ENCODE results near the gene SAMD11.

The SAMD11 gene

DNA sequence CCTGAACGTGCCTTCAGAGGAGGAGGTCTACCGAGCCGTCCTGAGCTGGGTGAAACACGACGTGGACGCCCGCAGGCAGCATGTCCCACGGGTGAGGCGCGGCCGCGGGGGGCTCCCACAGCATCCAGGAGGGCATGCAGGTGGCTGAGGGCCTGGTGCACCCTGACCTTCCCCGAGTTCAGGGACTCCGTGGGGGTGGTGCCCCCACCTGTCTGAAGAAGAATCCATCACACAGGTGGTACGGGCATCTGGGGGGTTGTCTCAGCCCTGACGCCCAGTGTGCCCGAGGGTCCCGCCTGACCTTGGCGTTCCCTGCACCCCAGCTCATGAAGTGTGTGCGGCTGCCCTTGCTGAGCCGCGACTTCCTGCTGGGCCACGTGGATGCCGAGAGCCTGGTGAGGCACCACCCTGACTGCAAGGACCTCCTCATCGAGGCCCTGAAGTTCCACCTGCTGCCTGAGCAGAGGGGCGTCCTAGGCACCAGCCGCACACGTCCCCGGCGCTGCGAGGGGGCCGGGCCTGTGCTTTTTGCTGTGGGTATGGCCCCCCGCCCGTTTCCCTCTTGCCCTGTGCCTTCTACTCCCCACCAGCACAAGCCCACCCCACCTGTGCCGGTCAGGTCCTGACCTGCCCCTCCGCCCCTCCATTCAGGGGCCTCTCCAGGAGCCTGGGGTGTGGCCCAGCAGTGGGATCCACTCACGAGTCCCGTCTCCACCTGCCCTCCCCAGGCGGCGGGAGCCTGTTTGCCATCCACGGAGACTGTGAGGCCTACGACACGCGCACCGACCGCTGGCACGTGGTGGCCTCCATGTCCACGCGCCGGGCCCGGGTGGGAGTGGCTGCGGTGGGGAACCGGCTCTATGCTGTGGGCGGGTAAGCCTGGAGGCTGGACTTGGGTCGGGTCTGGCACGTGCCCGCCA lies 38.9 kb downstream of the SAMD11 start:
- DNase-seq (ENCODE audit: low read depth in 2 of 2, low spot score in 1 of 2) = no peak

DNA sequence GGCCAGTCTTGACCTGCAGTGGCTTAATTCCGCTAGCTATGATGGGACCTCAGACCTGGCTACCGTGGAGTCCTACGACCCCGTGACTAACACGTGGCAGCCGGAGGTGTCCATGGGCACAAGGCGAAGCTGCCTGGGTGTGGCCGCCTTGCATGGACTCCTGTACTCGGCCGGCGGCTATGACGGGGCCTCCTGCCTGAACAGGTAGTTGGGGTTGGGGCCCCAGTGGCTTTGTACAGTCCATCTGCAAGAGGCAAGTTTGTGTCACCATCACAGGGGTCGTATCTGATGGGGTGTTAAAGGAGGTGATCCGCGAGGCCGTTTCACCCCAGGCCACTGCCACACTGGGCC lies 39.6 kb downstream of the SAMD11 start:
- DNase-seq (ENCODE audit: low read depth in 2 of 2, low spot score in 1 of 2) = no peak

DNA sequence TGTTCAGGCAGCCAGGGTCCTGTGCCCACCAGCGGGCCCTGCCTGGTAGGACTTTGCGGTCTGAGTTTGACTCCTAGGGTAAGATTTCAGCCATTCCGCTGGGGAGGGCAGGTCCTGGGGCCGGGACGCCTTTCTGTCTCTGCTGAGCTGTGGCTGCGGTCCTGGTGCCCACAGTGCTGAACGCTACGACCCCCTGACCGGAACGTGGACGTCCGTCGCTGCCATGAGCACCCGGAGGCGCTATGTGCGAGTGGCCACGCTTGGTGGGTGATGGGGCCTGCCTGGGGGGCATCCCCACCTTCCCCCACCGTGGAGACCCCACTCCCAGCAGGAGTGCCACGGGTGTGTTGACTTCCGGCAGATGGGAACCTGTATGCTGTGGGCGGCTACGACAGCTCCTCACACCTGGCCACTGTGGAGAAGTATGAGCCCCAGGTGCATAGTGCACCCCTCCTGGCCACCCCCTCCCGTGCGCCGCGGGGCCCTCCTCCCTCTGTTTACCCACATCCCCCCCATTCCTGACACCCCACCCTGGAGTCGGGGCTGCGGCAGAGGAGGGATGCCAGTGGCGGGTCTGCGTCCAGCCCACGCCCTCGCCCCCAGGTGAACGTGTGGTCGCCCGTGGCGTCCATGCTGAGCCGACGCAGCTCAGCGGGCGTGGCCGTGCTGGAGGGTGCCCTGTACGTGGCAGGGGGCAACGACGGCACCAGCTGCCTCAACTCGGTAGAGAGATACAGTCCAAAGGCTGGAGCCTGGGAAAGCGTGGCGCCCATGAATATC lies 40.2 kb downstream of the SAMD11 start:
- DNase-seq (ENCODE audit: low read depth in 2 of 2, low spot score in 1 of 2) = no peak

DNA sequence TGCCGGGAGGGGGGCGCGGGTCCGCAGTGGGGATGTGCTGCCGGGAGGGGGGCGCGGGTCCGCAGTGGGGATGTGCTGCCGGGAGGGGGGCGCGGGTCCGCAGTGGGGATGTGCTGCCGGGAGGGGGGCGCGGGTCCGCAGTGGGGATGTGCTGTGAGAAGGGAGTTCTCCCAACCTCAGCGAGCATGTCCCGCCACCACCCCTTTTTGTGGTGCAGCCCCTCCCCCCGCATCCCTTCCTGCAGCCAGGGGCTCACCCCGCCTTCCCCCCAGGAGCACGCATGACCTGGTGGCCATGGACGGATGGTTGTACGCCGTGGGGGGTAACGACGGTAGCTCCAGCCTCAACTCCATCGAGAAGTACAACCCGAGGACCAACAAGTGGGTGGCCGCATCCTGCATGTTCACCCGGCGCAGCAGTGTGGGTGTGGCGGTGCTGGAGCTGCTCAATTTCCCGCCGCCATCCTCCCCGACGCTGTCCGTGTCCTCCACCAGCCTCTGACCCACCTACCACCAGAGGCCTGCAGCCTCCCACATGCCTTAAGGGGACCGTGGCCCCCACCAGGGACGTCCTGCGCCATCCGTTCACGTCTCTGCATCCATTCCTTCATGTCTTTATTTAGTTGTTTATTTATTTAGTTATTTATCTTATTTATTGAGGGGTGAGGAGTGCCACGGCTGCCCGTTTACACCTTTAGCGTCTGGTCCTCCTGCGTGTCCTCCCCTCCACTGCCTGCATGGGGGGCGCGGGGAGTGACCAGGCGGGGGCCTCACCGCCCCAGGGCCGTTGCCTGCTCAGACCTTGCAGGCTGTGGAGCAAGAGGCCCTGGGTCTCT lies 41.2 kb downstream of the SAMD11 start:
- DNase-seq (ENCODE audit: low read depth in 2 of 2, low spot score in 1 of 2) = no peak

DNA sequence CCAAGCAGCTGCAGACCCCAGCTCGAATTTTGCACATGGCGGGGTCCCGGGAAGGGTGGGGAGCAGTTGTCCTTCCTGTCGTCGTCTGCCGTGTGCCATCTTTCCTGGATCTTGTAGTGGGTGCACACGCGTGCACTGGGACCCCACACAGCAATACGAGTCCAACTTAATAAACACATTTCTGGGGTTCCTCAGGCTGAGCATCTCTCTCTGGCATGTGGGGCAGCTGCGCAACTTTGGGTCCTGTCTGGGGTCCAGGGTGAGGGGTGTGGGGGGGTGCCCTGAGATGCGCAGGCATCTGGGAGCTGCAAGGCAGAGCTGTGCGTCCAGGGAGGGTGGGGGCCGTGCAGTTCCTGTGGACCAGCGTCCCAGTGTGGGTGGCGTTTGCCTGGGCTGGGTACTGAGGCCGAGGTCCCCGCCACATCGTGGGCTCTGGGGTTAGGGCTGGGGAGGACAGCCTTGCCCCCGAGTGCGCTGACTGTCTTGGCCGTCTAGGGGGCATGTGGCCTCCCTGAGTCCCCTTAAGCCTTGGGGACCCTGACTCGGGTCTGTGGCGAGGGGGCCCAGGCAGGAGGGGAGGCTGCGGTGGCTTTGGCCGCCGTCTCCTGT lies 41.9 kb downstream of the SAMD11 start:
- DNase-seq (ENCODE audit: low read depth in 2 of 2, low spot score in 1 of 2) = no peak

DNA sequence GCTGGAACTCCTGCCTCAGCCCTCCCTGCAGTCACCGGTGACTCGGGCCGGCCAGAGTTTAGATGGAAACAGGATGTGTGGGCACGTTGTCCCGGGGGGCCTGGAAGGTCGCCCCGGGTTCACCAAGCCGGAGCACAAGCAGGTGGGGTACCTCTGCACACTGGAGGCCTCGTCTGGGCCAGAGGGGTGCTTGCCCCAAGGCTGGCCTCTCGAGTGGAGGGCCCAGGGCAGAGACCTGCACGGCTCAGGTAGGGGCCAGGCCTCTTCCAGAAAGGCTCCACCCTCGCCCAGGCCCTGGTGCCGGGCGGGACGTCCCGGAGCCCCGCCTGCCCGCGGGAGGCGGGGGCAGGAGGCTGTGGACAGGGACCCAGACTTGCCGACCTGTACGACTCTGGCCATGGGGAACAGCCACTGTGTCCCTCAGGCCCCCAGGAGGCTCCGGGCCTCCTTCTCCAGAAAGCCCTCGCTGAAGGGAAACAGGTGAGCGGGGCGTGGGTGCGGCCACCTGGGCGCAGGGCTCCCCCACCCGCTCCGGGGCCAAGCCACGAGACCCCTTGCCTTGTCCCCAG lies 42.5 kb downstream of the SAMD11 start, which contains the start of gene PLEKHN1:
Gene PLEKHN1, plus strand, starts transcription at position 348 of the 569 bp plus-strand sequence. Its CDS starts 50 bp downstream, at position 398.
- DNase-seq (ENCODE audit: low read depth in 2 of 2, low spot score in 1 of 2) = no peak

DNA sequence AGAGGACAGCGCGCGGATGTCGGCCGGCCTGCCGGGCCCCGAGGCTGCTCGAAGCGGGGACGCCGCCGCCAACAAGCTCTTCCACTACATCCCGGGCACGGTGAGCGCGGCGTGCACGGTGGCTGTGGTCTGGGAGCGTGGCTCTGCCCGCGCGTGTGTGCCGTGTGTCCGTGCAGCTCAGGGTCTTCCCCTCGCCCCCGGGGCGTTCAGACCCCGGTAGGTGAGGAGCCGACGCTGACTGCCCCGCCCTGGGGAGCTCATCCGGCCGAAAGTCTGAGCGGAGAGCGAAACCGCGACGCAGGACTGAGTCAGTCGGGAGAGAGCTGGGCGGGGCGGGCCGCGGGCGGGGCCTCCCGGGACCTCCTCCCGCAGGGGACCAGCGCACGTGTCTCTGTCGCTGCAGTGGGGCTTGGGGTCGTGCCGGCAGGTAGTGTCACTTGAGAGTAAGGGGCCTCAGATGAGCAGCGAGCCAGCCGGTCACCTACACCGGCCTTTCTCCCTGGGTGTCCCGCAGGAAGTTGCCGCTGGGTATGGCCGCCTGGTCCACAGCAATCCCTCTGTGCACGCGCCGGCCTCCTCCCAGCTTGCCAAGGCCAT lies 43.1 kb downstream of the SAMD11 start:
- DNase-seq (ENCODE audit: low read depth in 2 of 2, low spot score in 1 of 2) = peak; percentile 70 to 73

DNA sequence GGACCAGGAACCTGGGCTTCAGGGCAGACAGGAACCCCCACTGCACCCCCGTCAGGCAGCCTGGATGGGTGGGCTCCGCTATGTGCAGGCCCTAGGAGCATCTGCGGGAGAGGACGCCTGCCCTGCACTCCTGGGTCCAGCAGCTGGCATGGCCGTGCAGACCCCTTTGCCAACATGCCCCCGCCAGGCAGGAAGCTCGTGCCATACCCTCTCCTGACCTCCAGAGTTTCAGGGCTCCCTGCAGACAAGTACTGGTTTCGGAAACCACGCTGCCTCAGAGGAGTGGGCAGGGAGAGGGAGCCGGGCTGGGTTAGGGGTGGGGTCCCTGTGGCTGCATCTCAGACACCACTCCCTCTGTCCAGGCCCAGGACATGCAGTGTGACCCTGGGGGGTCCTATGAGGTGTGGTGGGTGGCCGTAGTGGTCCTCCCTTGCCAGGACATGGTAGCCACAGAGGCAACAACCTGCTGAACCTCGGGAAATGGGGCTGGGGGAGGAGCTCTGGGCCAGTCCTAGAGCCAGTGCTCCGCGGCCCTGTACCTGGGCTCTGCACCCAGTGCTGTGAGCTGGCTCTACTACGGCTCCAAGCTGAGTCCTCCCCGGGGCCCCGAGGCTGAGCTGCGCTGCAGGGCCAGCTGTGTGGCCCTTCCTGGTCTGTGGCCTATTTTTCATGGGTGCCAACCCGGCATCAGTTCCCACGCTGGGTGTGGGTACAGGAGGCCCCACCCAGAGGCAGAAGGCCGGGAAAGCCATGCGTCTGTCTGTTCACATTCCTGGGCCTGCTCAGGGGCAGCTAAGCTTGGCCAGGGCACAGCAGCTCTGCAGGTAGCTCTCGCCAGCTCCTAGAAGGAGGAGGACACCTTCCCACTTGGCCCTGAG lies 44.0 kb downstream of the SAMD11 start:
- DNase-seq (ENCODE audit: low read depth in 2 of 2, low spot score in 1 of 2) = no peak

DNA sequence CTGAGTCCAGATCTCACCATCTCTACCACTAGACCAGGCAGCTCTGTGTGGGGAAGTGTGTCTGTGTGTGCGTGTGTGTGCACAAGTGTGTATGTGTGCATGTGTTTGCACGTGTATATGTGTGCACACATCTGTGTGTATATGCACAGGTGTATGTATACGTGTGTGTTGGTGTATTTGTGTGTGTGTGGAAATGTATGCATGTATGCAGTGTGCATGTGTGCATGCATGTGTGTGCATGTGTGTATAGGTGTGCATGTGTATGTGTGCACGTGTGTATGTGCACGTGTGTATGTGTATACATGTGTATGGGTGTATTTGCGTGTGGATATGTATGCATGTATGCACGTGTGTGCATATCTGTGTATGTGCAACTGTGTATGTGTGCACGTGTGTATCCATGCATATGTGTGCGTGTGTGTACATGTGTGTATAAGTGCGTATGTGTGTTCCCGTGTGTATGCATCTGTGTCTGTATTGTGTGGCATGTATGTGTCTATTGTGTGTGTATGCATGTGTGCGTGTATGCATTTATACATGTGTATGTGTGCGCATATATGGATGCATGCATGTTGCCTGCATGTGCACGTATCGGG lies 45.6 kb downstream of the SAMD11 start:
- no peak for DNase-seq (ENCODE audit: low read depth in 2 of 2, low spot score in 1 of 2)

DNA sequence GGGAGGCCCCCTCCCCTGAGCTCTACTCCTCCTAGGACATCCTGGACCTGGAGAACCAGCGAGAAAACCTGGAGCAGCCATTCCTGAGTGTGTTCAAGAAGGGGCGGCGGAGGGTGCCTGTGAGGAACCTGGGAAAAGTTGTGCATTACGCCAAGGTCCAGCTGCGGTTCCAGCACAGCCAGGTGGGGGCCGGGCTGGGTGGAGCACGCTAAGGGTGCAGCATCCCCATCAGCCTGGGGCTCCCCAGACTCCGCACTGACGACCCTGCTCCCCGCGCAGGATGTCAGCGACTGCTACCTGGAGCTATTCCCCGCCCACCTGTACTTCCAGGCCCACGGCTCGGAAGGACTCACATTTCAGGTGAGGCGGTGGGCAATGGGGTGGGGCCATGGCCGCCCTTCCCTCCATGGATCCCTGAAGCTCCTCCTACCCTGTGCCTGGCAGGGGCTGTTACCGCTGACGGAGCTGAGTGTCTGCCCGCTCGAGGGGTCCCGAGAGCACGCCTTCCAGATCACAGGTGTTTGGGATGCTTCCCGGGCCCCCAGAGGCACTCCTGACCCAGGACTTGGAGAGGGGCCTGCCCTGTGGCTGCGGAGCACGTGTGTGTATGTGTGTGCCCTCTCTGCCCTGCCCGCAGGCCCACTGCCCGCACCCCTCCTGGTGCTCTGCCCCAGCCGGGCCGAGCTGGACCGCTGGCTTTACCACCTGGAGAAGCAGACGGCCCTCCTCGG lies 46.7 kb downstream of the SAMD11 start:
- DNase-seq (ENCODE audit: low read depth in 2 of 2, low spot score in 1 of 2) = no peak

DNA sequence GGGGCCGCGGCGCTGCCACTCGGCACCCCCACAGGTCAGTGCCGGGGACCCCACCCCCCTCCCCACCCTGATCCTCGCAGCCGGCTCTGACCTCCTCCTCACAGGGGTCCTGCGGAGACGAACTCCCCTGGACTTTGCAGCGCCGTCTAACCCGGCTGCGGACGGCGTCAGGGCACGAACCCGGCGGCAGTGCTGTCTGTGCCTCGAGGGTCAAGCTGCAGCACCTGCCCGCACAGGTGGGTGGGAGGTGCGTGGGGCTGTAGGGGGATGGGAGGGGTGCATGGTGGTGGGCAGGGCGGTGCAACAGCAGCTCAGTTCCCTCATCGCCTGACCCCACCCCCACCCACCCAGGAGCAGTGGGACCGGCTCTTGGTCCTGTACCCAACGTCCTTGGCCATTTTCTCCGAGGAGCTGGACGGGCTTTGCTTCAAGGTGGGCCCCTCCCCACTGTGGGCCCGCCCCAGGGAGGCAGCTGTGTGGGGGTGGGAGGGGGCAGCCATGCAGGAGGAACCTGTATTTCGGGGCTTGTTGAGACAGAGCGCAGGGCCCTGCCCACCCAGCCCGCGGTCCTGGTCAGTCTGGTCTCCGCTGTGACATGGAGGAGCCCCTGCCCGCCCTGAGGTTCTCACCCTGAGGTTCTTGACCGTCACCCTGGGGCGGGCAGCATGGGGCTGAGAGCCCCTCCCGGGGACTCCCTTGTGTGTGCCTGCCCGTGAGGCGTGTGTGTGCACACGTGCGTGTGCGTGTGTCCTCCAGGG lies 47.4 kb downstream of the SAMD11 start:
- no peak for DNase-seq (ENCODE audit: low read depth in 2 of 2, low spot score in 1 of 2)

DNA sequence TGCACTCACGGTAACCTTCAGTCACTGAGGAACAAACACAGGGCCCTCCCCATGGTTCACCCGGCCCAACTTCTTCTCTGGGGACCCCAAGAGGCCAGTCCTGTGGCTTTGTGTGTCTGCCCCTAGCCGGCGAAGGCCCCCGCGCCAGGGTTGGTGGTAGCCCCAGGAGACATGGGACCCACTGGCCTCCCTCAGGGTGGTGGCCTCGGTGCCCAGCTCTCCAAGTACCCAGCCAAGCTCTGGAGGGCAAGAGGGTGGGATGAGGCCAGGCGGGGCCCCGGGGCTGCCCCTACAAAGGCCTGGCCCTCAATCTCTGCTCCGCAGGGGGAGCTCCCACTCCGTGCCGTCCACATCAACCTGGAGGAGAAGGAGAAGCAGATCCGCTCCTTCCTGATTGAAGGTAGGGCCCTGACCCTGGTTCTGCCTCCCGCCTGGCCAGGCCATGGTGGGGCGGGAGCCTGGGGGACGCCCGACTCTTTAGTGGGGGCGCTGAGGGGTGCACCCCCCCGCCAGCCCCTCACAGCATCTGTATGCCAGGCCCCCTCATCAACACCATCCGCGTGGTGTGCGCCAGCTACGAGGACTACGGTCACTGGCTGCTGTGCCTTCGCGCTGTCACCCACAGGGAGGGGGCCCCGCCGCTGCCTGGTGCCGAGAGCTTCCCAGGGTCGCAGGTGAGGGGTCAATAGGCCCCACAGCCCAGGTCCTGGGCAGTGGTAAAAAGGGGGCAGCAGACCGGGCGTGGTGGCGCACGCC lies 48.2 kb downstream of the SAMD11 start:
- no peak for DNase-seq (ENCODE audit: low read depth in 2 of 2, low spot score in 1 of 2)

DNA sequence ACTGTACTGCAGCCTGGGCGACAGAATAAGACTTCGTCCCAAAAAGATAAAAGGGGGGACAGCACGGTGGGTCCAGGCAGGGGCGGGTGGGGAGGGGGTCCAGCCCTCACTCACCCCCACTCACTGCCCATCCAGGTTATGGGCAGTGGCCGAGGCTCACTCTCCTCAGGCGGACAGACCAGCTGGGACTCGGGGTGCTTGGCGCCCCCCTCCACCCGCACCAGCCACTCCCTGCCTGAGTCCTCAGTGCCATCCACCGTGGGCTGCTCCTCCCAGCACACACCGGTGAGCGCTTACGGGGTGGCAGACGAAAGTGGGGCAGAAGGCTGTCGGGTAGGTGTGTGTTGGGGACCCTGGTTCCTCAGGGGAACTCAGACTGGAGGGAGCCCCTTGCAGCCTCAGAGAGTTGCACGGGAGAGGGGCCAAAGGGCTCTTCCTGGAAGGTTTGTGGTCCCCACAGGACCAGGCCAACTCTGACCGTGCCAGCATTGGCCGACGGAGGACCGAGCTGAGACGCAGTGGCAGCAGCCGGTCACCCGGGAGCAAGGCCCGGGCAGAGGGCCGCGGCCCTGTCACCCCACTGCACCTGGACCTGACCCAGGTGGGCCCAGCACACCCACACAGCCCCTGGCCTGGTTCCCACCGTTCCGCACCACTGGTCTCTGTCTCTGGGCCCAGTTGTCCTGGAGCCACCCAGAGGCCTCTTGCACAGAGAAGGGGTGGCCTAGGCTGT lies 49.2 kb downstream of the SAMD11 start:
- DNase-seq (ENCODE audit: low read depth in 2 of 2, low spot score in 1 of 2) = no peak

DNA sequence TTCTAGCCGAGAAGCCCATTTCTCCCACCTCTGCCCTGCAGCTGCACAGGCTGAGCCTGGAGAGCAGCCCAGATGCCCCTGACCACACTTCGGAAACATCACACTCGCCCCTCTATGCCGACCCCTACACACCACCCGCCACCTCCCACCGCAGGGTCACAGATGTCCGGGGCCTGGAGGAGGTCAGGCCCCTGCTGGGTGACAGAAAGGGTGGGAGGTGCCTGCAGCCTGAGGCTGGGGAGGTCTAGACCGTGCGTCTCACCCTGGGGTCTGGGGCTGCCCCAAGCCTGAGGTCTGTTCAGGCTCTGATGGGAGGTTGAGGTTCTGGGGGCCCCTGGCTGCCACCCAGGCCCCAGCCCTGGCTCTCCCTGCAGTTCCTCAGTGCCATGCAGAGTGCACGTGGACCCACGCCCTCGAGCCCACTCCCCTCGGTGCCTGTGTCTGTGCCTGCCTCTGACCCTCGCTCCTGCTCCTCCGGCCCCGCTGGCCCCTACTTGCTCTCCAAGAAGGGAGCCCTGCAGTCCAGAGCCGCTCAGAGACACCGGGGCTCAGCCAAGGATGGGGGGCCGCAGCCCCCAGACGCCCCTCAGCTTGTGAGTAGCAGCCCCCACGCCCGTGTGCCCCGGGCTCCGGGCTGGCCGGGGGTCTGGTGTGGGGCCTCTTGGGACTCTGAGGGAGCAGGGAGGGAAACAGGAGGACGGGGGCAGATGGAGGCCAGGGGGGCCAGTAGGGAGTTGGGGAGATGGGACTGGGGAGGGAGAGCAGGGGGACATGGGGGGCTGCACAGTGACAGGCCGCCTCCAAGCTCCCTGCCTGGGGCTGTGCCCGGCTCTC lies 50.0 kb downstream of the SAMD11 start:
- DNase-seq (ENCODE audit: low read depth in 2 of 2, low spot score in 1 of 2) = no peak

DNA sequence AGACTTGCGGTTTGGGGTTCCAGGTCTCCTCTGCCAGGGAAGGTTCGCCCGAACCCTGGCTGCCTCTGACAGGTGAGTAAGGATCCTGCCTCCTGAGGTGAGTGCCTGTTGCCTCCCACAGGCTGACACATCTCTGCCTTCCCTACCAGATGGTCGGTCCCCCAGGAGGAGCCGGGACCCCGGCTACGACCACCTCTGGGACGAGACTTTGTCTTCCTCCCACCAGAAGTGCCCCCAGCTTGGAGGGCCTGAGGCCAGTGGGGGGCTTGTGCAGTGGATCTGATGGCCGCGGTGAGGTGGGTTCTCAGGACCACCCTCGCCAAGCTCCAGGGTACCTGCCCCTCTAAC lies 50.5 kb downstream of the SAMD11 start:
- DNase-seq (ENCODE audit: low read depth in 2 of 2, low spot score in 1 of 2) = no peak
